B cell (primary cell): ENCODE results near the gene ABLIM1.

Source experiments
- EZH2 ChIP-seq: IDR thresholded peaks from 2 replicates; pipeline ENCODE4 v1.6.1; 2012; ENCODE audit warnings: borderline replicate concordance, low read depth, mild to moderate bottlenecking, moderate library complexity, low read length; ENCODE audit not compliant: insufficient read depth, poor library complexity, severe bottlenecking
- TF ChIP-seq, protein P1 (sequence below): fragments of 200-600 bp; IDR thresholded peaks from one replicate; pipeline ENCODE4 v1.8.0; 2022; ENCODE audit warnings: antibody characterized with exemption, mild to moderate bottlenecking

DNA sequence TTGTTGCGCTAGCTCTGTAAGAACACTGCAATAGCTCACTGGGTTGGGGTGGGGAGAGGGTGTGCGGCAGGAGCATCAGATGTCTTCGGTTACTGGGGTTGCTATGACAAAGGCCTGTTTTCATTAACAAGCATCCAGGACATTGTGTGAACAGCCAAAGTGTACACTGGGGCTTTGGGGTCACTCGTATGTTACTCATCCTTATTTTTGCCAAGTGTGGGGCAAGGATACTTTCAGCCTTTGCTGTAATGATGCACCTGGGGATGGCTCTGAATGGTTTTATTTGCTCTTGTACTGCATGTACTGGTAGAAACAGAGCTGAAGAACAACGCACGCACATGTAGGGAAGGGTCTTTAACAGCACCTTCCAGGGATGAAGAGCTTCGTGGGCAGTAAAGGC, 180.8 kb downstream of the ABLIM1 start:
- TF ChIP-seq, protein P1, sequence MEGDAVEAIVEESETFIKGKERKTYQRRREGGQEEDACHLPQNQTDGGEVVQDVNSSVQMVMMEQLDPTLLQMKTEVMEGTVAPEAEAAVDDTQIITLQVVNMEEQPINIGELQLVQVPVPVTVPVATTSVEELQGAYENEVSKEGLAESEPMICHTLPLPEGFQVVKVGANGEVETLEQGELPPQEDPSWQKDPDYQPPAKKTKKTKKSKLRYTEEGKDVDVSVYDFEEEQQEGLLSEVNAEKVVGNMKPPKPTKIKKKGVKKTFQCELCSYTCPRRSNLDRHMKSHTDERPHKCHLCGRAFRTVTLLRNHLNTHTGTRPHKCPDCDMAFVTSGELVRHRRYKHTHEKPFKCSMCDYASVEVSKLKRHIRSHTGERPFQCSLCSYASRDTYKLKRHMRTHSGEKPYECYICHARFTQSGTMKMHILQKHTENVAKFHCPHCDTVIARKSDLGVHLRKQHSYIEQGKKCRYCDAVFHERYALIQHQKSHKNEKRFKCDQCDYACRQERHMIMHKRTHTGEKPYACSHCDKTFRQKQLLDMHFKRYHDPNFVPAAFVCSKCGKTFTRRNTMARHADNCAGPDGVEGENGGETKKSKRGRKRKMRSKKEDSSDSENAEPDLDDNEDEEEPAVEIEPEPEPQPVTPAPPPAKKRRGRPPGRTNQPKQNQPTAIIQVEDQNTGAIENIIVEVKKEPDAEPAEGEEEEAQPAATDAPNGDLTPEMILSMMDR = no peak
- TF ChIP-seq EZH2 = no peak
